ENCODE results near the gene SIK2.

The SIK2 gene

GRCh38 chr11:111727431-111727830, 125.2 kb downstream of the SIK2 start:
- in situ Hi-C loops (cut with MboI; ENCODE audit: low sequenced_read_pairs): no loop called here

- in situ Hi-C loops (cut with MboI; ENCODE audit: low sequenced_read_pairs): no loop called here
These were observed 127.0 kb downstream of the SIK2 start for GRCh38 chr11:111729071-111729830.

GRCh38 chr11:111729831-111730311, 127.6 kb downstream of the SIK2 start:
- in situ Hi-C loops (cut with MboI; ENCODE audit: low sequenced_read_pairs): no loop called here

GRCh38 chr11:111730871-111731591, 128.8 kb downstream of the SIK2 start:
- in situ Hi-C loops (cut with MboI; ENCODE audit: low sequenced_read_pairs): no loop called here

GRCh38 chr11:111731821-111732220, 129.6 kb downstream of the SIK2 start:
- in situ Hi-C loops (cut with MboI; ENCODE audit: low sequenced_read_pairs): no loop called here

- in situ Hi-C loops (cut with MboI; ENCODE audit: low sequenced_read_pairs): no loop called here
These were observed 130.8 kb downstream of the SIK2 start for GRCh38 chr11:111733016-111733415.

- in situ Hi-C loops (cut with MboI; ENCODE audit: low sequenced_read_pairs): no loop called here
These were observed 131.4 kb downstream of the SIK2 start for GRCh38 chr11:111733611-111734088.

- in situ Hi-C loops (cut with MboI; ENCODE audit: low sequenced_read_pairs): no loop called here
These were observed 132.1 kb downstream of the SIK2 start for GRCh38 chr11:111734101-111734953.

- in situ Hi-C loops (cut with MboI; ENCODE audit: low sequenced_read_pairs): no loop called here
These were observed 132.7 kb downstream of the SIK2 start for GRCh38 chr11:111734954-111735261.

GRCh38 chr11:111735262-111736116, 133.2 kb downstream of the SIK2 start:
- in situ Hi-C loops (cut with MboI; ENCODE audit: low sequenced_read_pairs): no loop called here

- in situ Hi-C loops (cut with MboI; ENCODE audit: low sequenced_read_pairs): no loop called here
These were observed 133.9 kb downstream of the SIK2 start for GRCh38 chr11:111736181-111736590.

GRCh38 chr11:111736621-111737443, 134.6 kb downstream of the SIK2 start:
- in situ Hi-C loops (cut with MboI; ENCODE audit: low sequenced_read_pairs): no loop called here

- in situ Hi-C loops (cut with MboI; ENCODE audit: low sequenced_read_pairs): no loop called here
These were observed 135.4 kb downstream of the SIK2 start for GRCh38 chr11:111737444-111738210.

GRCh38 chr11:111739299-111739698, 137.1 kb downstream of the SIK2 start:
- in situ Hi-C loops (cut with MboI; ENCODE audit: low sequenced_read_pairs): no loop called here

- in situ Hi-C loops (cut with MboI; ENCODE audit: low sequenced_read_pairs): no loop called here
These were observed 139.5 kb downstream of the SIK2 start for GRCh38 chr11:111741751-111742150.

- in situ Hi-C loops (cut with MboI; ENCODE audit: low sequenced_read_pairs): no loop called here
These were observed 141.5 kb downstream of the SIK2 start for GRCh38 chr11:111743700-111744099.

GRCh38 chr11:111745719-111746504, 143.7 kb downstream of the SIK2 start:
- in situ Hi-C loops (cut with MboI; ENCODE audit: low sequenced_read_pairs): no loop called here
